HepG2 (cell line): ENCODE results near the gene INF2. TPM values are rescaled to one million over a fixed set of nuclear protein-coding genes. Genes with fewer than 3 reads are reported as not detected.

ENCODE experiments used
- ETV5 ChIP-seq: IDR thresholded peaks from 2 replicates; pipeline ENCODE4 v1.6.1; 2018; ENCODE audit warnings: missing biosample characterization, missing genetic modification reagents, inconsistent platforms, borderline replicate concordance
- KMT2A ChIP-seq: sonication (generic); formaldehyde crosslinking; IDR thresholded peaks from 2 replicates; pipeline ENCODE4 v1.4.0; 2020; ENCODE audit warnings: missing genetic modification reagents
- MLLT10 ChIP-seq: sonication (generic); formaldehyde crosslinking; IDR thresholded peaks from 2 replicates; pipeline ENCODE4 v1.4.0; 2020; ENCODE audit warnings: missing genetic modification reagents
- NR2F1 ChIP-seq, 2 experiments: fragments of 450-650 bp in 1 of 2; formaldehyde crosslinking in 1 of 2; IDR thresholded peaks; 2 replicates each; pipeline versions ENCODE4 v1.5.0 to v1.6.1; 2016 to 2020; ENCODE audit warnings: mild to moderate bottlenecking in 1 of 2, missing compliant biosample characterization in 1 of 2, missing genetic modification reagents in 1 of 2, moderate library complexity in 1 of 2
- RBFOX2 ChIP-seq: fragments of 200-400 bp; formaldehyde crosslinking; IDR thresholded peaks from 2 replicates; pipeline ENCODE4 v1.6.1; 2017; ENCODE audit warnings: low read depth, mild to moderate bottlenecking, low read length
- SIN3A ChIP-seq: IDR thresholded peaks from 2 replicates; pipeline ENCODE4 v1.6.1; 2011; ENCODE audit warnings: low read depth, mild to moderate bottlenecking, control low read depth, low read length, borderline replicate concordance
- SOX13 ChIP-seq, 3 experiments: fragments of 450-650 bp in 1 of 3; sonication (generic) in 1 of 3; formaldehyde crosslinking in 1 of 3; IDR thresholded peaks in 2 of 3; conservative IDR thresholded peaks in 1 of 3; 2 replicates each; pipeline versions ENCODE4 v1.5.0 to v1.6.1; 2016 to 2020; ENCODE audit warnings: antibody characterized with exemption in 1 of 3, mild to moderate bottlenecking in 1 of 3, missing compliant biosample characterization in 1 of 3, missing genetic modification reagents in 1 of 3, moderate library complexity in 1 of 3
- SPEN ChIP-seq: sonication (generic); formaldehyde crosslinking; IDR thresholded peaks from 2 replicates; pipeline ENCODE4 v1.5.1; 2020; ENCODE audit warnings: low read depth, mild to moderate bottlenecking, missing genetic modification reagents
- TBX2 ChIP-seq: sonication (generic); formaldehyde crosslinking; IDR thresholded peaks from 2 replicates; pipeline ENCODE4 v1.5.0; 2020; ENCODE audit warnings: missing genetic modification reagents, mild to moderate bottlenecking, borderline replicate concordance
- ZBTB21 ChIP-seq: sonication (generic); formaldehyde crosslinking; IDR thresholded peaks from 2 replicates; pipeline ENCODE4 v1.4.0; 2020; ENCODE audit warnings: missing genetic modification reagents
- ZBTB7B ChIP-seq: sonication (generic); formaldehyde crosslinking; IDR thresholded peaks from 2 replicates; pipeline ENCODE4 v1.4.0; 2020; ENCODE audit warnings: missing genetic modification reagents
- ZFP90 ChIP-seq: sonication (generic); formaldehyde crosslinking; IDR thresholded peaks from 2 replicates; pipeline ENCODE4 v1.8.0; 2022; ENCODE audit warnings: missing genetic modification reagents, mild to moderate bottlenecking, inconsistent platforms, borderline replicate concordance
- ZNF136 ChIP-seq: sonication (generic); formaldehyde crosslinking; IDR thresholded peaks from 2 replicates; pipeline ENCODE4 v1.8.1; 2022; ENCODE audit warnings: low read depth, mild to moderate bottlenecking, moderate library complexity, missing genetic modification reagents
- ZNF232 ChIP-seq: sonication (generic); formaldehyde crosslinking; IDR thresholded peaks from 2 replicates; pipeline ENCODE4 v1.4.0; 2020; ENCODE audit warnings: missing genetic modification reagents, borderline replicate concordance
- ZNF605 ChIP-seq: sonication (generic); formaldehyde crosslinking; IDR thresholded peaks from 2 replicates; pipeline ENCODE4 v1.8.0; 2022; ENCODE audit warnings: mild to moderate bottlenecking, missing genetic modification reagents
- polyA plus RNA-seq, 8 experiments: library from polyadenylated mRNA; depleted of rRNA in 3 of 8; stranded (reverse) in 7 of 8; unstranded in 1 of 8; fragments of >200 nt; fragmentation: Illumina TruSeq in 4 of 8; extraction: Trizol in 4 of 8; gene quantifications; 2 replicates each; pipeline versions ENCODE4 v1.2.1 to v1.2.3, GENCODE V29; 2011 to 2016; ENCODE audit warnings: low read depth in 4 of 8, missing spikeins in 1 of 8, mixed read lengths in 1 of 8; ENCODE audit not compliant: insufficient read depth in 1 of 8
- total RNA-seq, 5 experiments: library from RNA; depleted of rRNA; stranded (reverse); fragments of >200 nt; fragmentation: Illumina TruSeq; extraction: Trizol; gene quantifications; 2 replicates each; pipeline ENCODE4 v1.2.3, GENCODE V29; 2016; ENCODE audit warnings: low read depth in 1 of 5
- TF ChIP-seq, protein P1 (sequence below): sonication (generic); formaldehyde crosslinking; IDR thresholded peaks from 2 replicates; pipeline ENCODE4 v1.8.1; 2023; ENCODE audit warnings: mild to moderate bottlenecking, inconsistent platforms, moderate library complexity, missing genetic modification reagents, borderline replicate concordance
- TF ChIP-seq, protein P2 (sequence below): sonication (generic); formaldehyde crosslinking; IDR thresholded peaks from 2 replicates; pipeline ENCODE4 v1.4.0; 2020; ENCODE audit warnings: low read depth, missing genetic modification reagents
- TF ChIP-seq, protein P3 (sequence below): sonication (generic); formaldehyde crosslinking; IDR thresholded peaks from 2 replicates; pipeline ENCODE4 v1.4.0; 2020; ENCODE audit warnings: mild to moderate bottlenecking, missing genetic modification reagents
- TF ChIP-seq, protein P4 (sequence below): sonication (generic); formaldehyde crosslinking; IDR thresholded peaks from 2 replicates; pipeline ENCODE4 v1.4.0; 2020; ENCODE audit warnings: mild to moderate bottlenecking, missing genetic modification reagents, borderline replicate concordance

The INF2 gene
- total and polyA plus RNA-seq, 2 of the 13 experiments (the other 11 are each of a cell fraction or from before 2014, with no cell fraction given): 16.4 to 26.4 TPM

DNA sequence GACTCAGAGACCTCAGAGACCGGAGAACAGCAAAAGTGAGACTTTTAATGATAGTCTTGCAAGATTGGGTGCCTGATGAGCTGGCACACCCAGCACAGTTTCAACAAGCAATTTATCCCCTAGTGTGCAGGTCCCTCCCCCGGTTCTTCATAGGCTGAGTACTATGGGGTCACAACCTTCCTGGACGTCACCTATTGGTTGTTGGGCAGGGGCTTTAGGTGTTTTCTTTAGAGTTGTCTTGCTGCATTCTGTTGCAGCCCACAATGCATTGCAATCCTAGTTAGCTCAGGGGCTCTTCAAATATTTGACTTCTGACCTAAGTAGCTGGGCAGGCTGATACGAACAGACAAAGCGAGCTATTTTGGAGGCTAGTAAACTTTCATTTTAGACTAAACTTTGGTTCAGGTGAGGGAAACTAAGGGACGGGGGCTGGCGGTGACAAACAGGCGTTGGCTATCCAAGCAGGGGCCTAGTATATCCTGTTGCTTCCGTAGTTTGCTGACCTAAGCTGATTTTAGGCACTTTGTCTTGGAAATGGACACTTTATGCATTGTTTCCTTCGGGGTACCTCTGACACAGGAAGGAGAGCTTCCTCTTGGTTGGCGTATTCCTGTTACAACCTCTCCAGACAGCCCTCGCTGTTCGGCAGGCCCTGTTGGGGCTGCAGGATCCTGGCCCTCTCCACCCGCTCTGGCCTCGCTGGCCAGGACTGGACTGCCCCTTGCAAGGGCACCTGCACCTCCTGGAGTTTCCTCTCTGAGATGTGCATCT is 77.6 kb downstream of the INF2 start (continued):
- TF ChIP-seq, protein P1, sequence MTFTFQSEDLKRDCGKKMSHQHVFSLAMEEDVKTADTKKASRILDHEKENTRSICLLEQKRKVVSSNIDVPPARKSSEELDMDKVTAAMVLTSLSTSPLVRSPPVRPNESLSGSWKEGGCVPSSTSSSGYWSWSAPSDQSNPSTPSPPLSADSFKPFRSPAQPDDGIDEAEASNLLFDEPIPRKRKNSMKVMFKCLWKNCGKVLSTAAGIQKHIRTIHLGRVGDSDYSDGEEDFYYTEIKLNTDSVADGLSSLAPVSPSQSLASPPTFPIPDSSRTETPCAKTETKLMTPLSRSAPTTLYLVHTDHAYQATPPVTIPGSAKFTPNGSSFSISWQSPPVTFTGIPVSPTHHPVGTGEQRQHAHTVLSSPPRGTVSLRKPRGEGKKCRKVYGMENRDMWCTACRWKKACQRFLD (CRISPR knock-in tag): no peak
- peak; percentile 57 for TF ChIP-seq RBFOX2
- TF ChIP-seq KMT2A: peak; percentile 61; the same call in 1 of the 2 replicates
- TF ChIP-seq, protein P2, sequence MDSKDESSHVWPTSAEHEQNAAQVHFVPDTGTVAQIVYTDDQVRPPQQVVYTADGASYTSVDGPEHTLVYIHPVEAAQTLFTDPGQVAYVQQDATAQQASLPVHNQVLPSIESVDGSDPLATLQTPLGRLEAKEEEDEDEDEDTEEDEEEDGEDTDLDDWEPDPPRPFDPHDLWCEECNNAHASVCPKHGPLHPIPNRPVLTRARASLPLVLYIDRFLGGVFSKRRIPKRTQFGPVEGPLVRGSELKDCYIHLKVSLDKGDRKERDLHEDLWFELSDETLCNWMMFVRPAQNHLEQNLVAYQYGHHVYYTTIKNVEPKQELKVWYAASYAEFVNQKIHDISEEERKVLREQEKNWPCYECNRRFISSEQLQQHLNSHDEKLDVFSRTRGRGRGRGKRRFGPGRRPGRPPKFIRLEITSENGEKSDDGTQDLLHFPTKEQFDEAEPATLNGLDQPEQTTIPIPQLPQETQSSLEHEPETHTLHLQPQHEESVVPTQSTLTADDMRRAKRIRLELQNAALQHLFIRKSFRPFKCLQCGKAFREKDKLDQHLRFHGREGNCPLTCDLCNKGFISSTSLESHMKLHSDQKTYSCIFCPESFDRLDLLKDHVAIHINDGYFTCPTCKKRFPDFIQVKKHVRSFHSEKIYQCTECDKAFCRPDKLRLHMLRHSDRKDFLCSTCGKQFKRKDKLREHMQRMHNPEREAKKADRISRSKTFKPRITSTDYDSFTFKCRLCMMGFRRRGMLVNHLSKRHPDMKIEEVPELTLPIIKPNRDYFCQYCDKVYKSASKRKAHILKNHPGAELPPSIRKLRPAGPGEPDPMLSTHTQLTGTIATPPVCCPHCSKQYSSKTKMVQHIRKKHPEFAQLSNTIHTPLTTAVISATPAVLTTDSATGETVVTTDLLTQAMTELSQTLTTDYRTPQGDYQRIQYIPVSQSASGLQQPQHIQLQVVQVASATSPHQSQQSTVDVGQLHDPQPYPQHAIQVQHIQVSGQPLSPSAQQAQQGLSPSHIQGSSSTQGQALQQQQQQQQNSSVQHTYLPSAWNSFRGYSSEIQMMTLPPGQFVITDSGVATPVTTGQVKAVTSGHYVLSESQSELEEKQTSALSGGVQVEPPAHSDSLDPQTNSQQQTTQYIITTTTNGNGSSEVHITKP (CRISPR knock-in tag): 0 out of 2 replicates have a peak, but pooled peaks have one; percentile 32
- TF ChIP-seq NR2F1 (CRISPR knock-in tag; IDR thresholded peaks at IDR 0.05): peak; percentile 15 to 77; a peak in 3 of 4 replicates
- peak; percentile 33; the same call in 1 of the 2 replicates for TF ChIP-seq SPEN
- TF ChIP-seq ETV5: peak; percentile 38
- TF ChIP-seq, protein P3, sequence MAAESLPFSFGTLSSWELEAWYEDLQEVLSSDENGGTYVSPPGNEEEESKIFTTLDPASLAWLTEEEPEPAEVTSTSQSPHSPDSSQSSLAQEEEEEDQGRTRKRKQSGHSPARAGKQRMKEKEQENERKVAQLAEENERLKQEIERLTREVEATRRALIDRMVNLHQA (CRISPR knock-in tag): no peak
- no peak for TF ChIP-seq ZBTB21 (CRISPR knock-in tag)
- TF ChIP-seq MLLT10: no peak
- TF ChIP-seq ZBTB7B: no peak; the same call in 1 of the 2 replicates
- TF ChIP-seq SIN3A: peak; percentile 85
- peak; percentile 55; the same call in 1 of the 2 replicates for TF ChIP-seq TBX2
- 0 out of 2 replicates have a peak, but pooled peaks have one; percentile 43 for TF ChIP-seq ZNF232 (CRISPR knock-in tag)
- TF ChIP-seq ZNF136: peak; percentile 21; the same call in 1 of the 2 replicates
- no peak; the same call in 1 of the 2 replicates for TF ChIP-seq ZNF605 (CRISPR knock-in tag)
- TF ChIP-seq, protein P4, sequence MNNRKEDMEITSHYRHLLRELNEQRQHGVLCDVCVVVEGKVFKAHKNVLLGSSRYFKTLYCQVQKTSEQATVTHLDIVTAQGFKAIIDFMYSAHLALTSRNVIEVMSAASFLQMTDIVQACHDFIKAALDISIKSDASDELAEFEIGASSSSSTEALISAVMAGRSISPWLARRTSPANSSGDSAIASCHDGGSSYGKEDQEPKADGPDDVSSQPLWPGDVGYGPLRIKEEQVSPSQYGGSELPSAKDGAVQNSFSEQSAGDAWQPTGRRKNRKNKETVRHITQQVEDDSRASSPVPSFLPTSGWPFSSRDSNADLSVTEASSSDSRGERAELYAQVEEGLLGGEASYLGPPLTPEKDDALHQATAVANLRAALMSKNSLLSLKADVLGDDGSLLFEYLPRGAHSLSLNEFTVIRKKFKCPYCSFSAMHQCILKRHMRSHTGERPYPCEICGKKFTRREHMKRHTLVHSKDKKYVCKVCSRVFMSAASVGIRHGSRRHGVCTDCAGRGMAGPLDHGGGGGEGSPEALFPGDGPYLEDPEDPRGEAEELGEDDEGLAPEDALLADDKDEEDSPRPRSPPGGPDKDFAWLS (CRISPR knock-in tag): no peak
- no peak; the same call in 1 of the 2 replicates for TF ChIP-seq ZFP90 (CRISPR knock-in tag)
- TF ChIP-seq SOX13 (IDR thresholded peaks at IDR 0.05): peak; percentile 58; the same call in 1 of the 2 replicates
- TF ChIP-seq SOX13 (CRISPR knock-in tag; conservative IDR thresholded peaks at IDR 0.05 in 1 of 2, IDR thresholded peaks at IDR 0.05 in 1 of 2): peak in 1 of 2 experiments; percentile 60; a peak in 1 of 4 replicates
